ENCODE results near the gene ADTRP.

Gene ADTRP

GRCh38 chr6:11780097-11780428, 1.5 kb upstream of the ADTRP start:
- DNase-seq (ENCODE audit: low read depth, low spot score), result no peak
- H3K4me3 ChIP-seq (ENCODE audit: low read length), result no peak overlapping the region

- DNase-seq (ENCODE audit: low read depth, low spot score), result no peak
- no peak overlapping the region for H3K4me3 ChIP-seq (ENCODE audit: low read length)
These were observed 910 bp upstream of the ADTRP start for GRCh38 chr6:11779329-11780096.

- DNase-seq (ENCODE audit: low read depth, low spot score), result no peak
- H3K4me3 ChIP-seq (ENCODE audit: low read length), result no peak overlapping the region
These were observed 567 bp downstream of the ADTRP start for GRCh38 chr6:11778036-11778435.

GRCh38 chr6:11775791-11776409, 2.7 kb downstream of the ADTRP start:
- DNase-seq (ENCODE audit: low read depth, low spot score), result no peak
- no peak overlapping the region for H3K4me3 ChIP-seq (ENCODE audit: low read length)

GRCh38 chr6:11774426-11774825, 4.2 kb downstream of the ADTRP start:
- no peak for DNase-seq (ENCODE audit: low read depth, low spot score)
- H3K4me3 ChIP-seq (ENCODE audit: low read length), result no peak overlapping the region

- DNase-seq (ENCODE audit: low read depth, low spot score), result no peak
- H3K4me3 ChIP-seq (ENCODE audit: low read length), result no peak overlapping the region
These were observed 5.0 kb downstream of the ADTRP start for GRCh38 chr6:11773581-11773980.

- H3K4me3 ChIP-seq (ENCODE audit: low read length), result no peak overlapping the region
- no peak for DNase-seq (ENCODE audit: low read depth, low spot score)
These were observed 5.6 kb downstream of the ADTRP start for GRCh38 chr6:11773013-11773412.

- H3K4me3 ChIP-seq (ENCODE audit: low read length), result no peak overlapping the region
These were observed 6.3 kb downstream of the ADTRP start for GRCh38 chr6:11772109-11772825.

GRCh38 chr6:11771473-11772048, 7.0 kb downstream of the ADTRP start:
- H3K4me3 ChIP-seq (ENCODE audit: low read length), result no peak overlapping the region
- no peak for DNase-seq (ENCODE audit: low read depth, low spot score)

More at GRCh38 chr6:11772109-11772825, 6.3 kb downstream of the ADTRP start:
- DNase-seq (ENCODE audit: low read depth, low spot score), result no peak

GRCh38 chr6:11770546-11771466, 7.8 kb downstream of the ADTRP start:
- no peak for DNase-seq (ENCODE audit: low read depth, low spot score)

GRCh38 chr6:11769811-11770545, 8.6 kb downstream of the ADTRP start:
- no peak for DNase-seq (ENCODE audit: low read depth, low spot score)

More at GRCh38 chr6:11770546-11771466, 7.8 kb downstream of the ADTRP start:
- no peak overlapping the region for H3K4me3 ChIP-seq (ENCODE audit: low read length)

GRCh38 chr6:11769244-11769643, 9.4 kb downstream of the ADTRP start:
- DNase-seq (ENCODE audit: low read depth, low spot score), result no peak
- H3K4me3 ChIP-seq (ENCODE audit: low read length), result no peak overlapping the region

More at GRCh38 chr6:11769811-11770545, 8.6 kb downstream of the ADTRP start:
- no peak overlapping the region for H3K4me3 ChIP-seq (ENCODE audit: low read length)

- H3K4me3 ChIP-seq (ENCODE audit: low read length), result no peak overlapping the region
- no peak for DNase-seq (ENCODE audit: low read depth, low spot score)
These were observed 10.4 kb downstream of the ADTRP start for GRCh38 chr6:11767978-11768756.

- DNase-seq (ENCODE audit: low read depth, low spot score), result no peak
- H3K4me3 ChIP-seq (ENCODE audit: low read length), result no peak overlapping the region
These were observed 11.1 kb downstream of the ADTRP start for GRCh38 chr6:11767458-11767857.

GRCh38 chr6:11766589-11767450, 11.8 kb downstream of the ADTRP start:
- DNase-seq (ENCODE audit: low read depth, low spot score), result no peak
- H3K4me3 ChIP-seq (ENCODE audit: low read length), result no peak overlapping the region

GRCh38 chr6:11766043-11766442, 12.6 kb downstream of the ADTRP start:
- DNase-seq (ENCODE audit: low read depth, low spot score), result no peak
- no peak overlapping the region for H3K4me3 ChIP-seq (ENCODE audit: low read length)

GRCh38 chr6:11764250-11764604, 14.4 kb downstream of the ADTRP start:
- H3K4me3 ChIP-seq (ENCODE audit: low read length), result no peak overlapping the region
- no peak for DNase-seq (ENCODE audit: low read depth, low spot score)
